Heart left ventricle (tissue), 16 donors: ENCODE results near the gene PPP4R2. TPM values are rescaled to one million over a fixed set of nuclear protein-coding genes. Genes with fewer than 3 reads are reported as not detected.

Experiments used
- ATAC-seq, 4 donors: fragments of 200-7000 bp; cut with Tn5 transposase; one replicate each; pipeline ENCODE4 v1.9.1; 2020 to 2022; ENCODE audit warnings: moderate library complexity in 4 of 4, mild to moderate bottlenecking in 3 of 4, moderate number of reproducible peaks in 1 of 4
- DNase-seq, 5 donors: peaks; one replicate each; pipeline ENCODE4 v3.0.0-alpha.2; 2020
- H3K27ac ChIP-seq, 12 donors: fragments of 200-600 bp; sonication (generic) in 4 of 12; one replicate each; pipeline versions ENCODE4 v1.5.0 to v1.8.0; 2016 to 2022; ENCODE audit warnings: mild to moderate bottlenecking in 2 of 12
- H3K27me3 ChIP-seq, 9 donors: fragments of 200-600 bp; sonication (generic) in 2 of 9; one replicate each; pipeline versions ENCODE4 v1.5.1 to v1.8.0; 2016 to 2022; ENCODE audit warnings: mild to moderate bottlenecking in 3 of 9
- H3K36me3 ChIP-seq, 9 donors: fragments of 200-600 bp; sonication (generic) in 2 of 9; one replicate each; pipeline versions ENCODE4 v1.5.0 to v1.8.0; 2018 to 2022; ENCODE audit warnings: mild to moderate bottlenecking in 2 of 9
- H3K4me1 ChIP-seq, 12 donors: fragments of 200-600 bp; sonication (generic) in 4 of 12; one replicate each; pipeline versions ENCODE4 v1.5.0 to v1.8.0; 2016 to 2022; ENCODE audit warnings: mild to moderate bottlenecking in 3 of 12
- H3K4me3 ChIP-seq, 12 donors: fragments of 200-600 bp; sonication (generic) in 4 of 12; one replicate each; pipeline versions ENCODE4 v1.5.0 to v1.8.0; 2017 to 2022; ENCODE audit warnings: mild to moderate bottlenecking in 9 of 12, moderate library complexity in 4 of 12
- H3K9me3 ChIP-seq, 12 donors: fragments of 200-600 bp; sonication (generic) in 4 of 12; one replicate each; pipeline versions ENCODE4 v1.5.0 to v1.8.0; 2016 to 2022; ENCODE audit warnings: mild to moderate bottlenecking in 1 of 12
- POLR2A ChIP-seq, 2 donors: fragments of 450-650 bp; IDR thresholded peaks; one replicate each; pipeline ENCODE4 v1.6.1; 2017; ENCODE audit warnings: antibody characterized with exemption in 2 of 2, mild to moderate bottlenecking in 2 of 2, moderate library complexity in 2 of 2
- WGBS, 4 donors: extraction: QIAGEN DNeasy Blood & Tissue Kit in 2 of 4; methylation state at CpG; one replicate each; pipeline versions ENCODE4 v1.1.5 to v1.1.7; 2013 to 2018; 5-methylcytosine and 5-hydroxymethylcytosine counted together
- intact Hi-C, 10 donors: fragments of 100-400 bp; cut with DNase I; formaldehyde crosslinking; loops; one replicate each; pipeline versions ENCODE4 v1.11.1 to v1.14.2; 2022
- polyA plus RNA-seq, 2 donors: library from polyadenylated mRNA; stranded (reverse); fragments of 200-250 nt; gene quantifications; one replicate each; pipeline ENCODE4 v1.2.3, GENCODE V29; 2013
- total RNA-seq, 9 donors: library from RNA; depleted of rRNA in 2 of 9; stranded (reverse); fragments of >200 nt in 2 of 9; fragmentation: NEBNext Ultra II Directional in 3 of 9; extraction: Animal tissue kit (Norgen Biotek cat#: 25700) in 3 of 9; gene quantifications; one replicate each; pipeline versions ENCODE4 v1.1.0 to v1.2.4, GENCODE V29; 2016 to 2023
- TF ChIP-seq, protein P1 (sequence below), 12 donors: fragments of 200-600 bp; sonication (generic) in 4 of 12; IDR thresholded peaks; one replicate each; pipeline versions ENCODE4 v1.5.0 to v1.8.0; 2018 to 2022; ENCODE audit warnings: antibody characterized with exemption in 12 of 12, mild to moderate bottlenecking in 5 of 12
- donor health status: ischemic (EF 13 %, LVEDD 7.1; RV severe dilation, severe dysfunction).
- donor health status: healthy with polysubstance abuse.
- donor health status: DM: no; HTN: yes; CAD: no.
- donor health status: DM: no; HTN: no; CAD: no.
- donor health status: ischemic (EF 25% LVEDD 6.9; RV normal size, moderate dysfunction).
- donor health status: ischemic (EF 25% LVEDD 5.7; RV mildly dilated, moderate dysfunction).
- donor health status: healthy.
- donor health status: DM: yes; HTN: yes; CAD: no.
- donor health status: ischemic (EF 35%, LVEDD 5.7; RV mildly dilated, moderate dysfunction).
- donor health status: nonischemic (EF 11% LVEDD 7.7; RV severe dilation, severe dysfunction).
- donor health status: DM: yes; HTN: yes; CAD: no.
- donor health status: PGD.
- donor health status: ischemic (EF 29% LVEDD 5.4; RV normal size, mild dysfunction).
- donor health status: nonischemic (EF 23%, LVEDD 6.1; RV moderate dilation, normal function).

The PPP4R2 gene
- total and polyA plus RNA-seq, 11 donors = 17.0 to 69.7 (median 48.1) TPM

DNA sequence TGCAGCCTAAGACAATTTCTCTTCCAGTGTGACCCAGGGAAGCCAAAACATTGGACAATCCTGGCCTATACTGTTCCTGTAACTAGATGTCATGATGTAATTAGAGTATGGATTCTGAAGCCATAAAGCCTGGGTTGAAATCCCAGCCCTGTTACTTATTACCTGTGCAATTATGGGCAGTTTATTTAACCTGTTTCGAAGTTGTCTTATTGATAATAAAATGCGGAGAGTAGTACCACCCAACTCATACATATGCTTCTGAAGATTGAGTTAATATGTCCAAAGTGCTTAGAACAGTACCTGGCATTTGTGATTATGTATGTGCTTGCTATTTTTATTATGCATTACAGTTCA is 30.1 kb downstream of the PPP4R2 start:
- ATAC-seq (no peak), DNase-seq (no peak)
- TF ChIP-seq POLR2A (IDR thresholded peaks at IDR 0.05) = no peak
- TF ChIP-seq, protein P1, sequence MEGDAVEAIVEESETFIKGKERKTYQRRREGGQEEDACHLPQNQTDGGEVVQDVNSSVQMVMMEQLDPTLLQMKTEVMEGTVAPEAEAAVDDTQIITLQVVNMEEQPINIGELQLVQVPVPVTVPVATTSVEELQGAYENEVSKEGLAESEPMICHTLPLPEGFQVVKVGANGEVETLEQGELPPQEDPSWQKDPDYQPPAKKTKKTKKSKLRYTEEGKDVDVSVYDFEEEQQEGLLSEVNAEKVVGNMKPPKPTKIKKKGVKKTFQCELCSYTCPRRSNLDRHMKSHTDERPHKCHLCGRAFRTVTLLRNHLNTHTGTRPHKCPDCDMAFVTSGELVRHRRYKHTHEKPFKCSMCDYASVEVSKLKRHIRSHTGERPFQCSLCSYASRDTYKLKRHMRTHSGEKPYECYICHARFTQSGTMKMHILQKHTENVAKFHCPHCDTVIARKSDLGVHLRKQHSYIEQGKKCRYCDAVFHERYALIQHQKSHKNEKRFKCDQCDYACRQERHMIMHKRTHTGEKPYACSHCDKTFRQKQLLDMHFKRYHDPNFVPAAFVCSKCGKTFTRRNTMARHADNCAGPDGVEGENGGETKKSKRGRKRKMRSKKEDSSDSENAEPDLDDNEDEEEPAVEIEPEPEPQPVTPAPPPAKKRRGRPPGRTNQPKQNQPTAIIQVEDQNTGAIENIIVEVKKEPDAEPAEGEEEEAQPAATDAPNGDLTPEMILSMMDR (IDR thresholded peaks at IDR 0.05) = no peak
- H3K4me3 ChIP-seq = no peak overlapping the region
- peaks cover 8 to 71% (median 53%) of the 10 kb centered on the region in 12 donors for H3K4me1 ChIP-seq
- no peaks in the 10 kb centered on the region for H3K36me3 ChIP-seq
- H3K9me3 ChIP-seq = no peaks in the 10 kb centered on the region
- intact Hi-C loops = no loop called here
- no peaks in the 10 kb centered on the region for H3K27me3 ChIP-seq
- no peak overlapping the region for H3K27ac ChIP-seq
- 43 to 100% (median 72%) methylated on average over 2 of the region's 2 CpGs for WGBS, 4 donors

DNA sequence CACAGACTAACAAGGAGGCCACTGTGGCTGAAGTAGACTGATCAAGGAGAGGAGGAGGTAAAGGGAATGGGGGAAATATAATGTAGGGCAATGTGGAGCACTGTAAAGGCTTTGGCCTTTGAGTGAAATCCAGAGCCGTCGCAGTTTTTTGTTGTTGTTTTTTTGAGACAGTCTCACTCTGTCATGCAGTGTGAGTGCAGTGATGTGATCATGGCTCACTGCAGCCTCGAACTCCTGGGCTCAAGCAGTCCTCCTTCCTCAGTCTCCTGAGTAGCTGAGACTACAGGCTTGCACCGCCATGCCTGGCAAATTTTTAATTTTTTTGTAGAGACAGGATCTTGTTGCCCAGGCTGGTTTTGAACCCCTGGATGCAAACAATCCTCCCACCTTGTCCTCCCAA is 32.2 kb downstream of the PPP4R2 start:
- DNase-seq = no peak
- Histone ChIP-seq H3K4me1 (peaks cover 8 to 67% (median 54%) of the 10 kb centered on the region in 12 donors), H3K27me3 (no peaks in the 10 kb centered on the region), H3K27ac (peak overlapping the region in 3 of 12 donors; percentile 6 to 50 (median 33)), H3K9me3 (no peaks in the 10 kb centered on the region), H3K36me3 (no peaks in the 10 kb centered on the region), H3K4me3 (no peak overlapping the region)
- TF ChIP-seq, protein P1 (IDR thresholded peaks at IDR 0.05) = no peak
- TF ChIP-seq POLR2A (IDR thresholded peaks at IDR 0.05) = no peak
- no peak for ATAC-seq
- WGBS, 4 donors = 62 to 68% (median 65%) methylated on average over 4 of the region's 4 CpGs
- intact Hi-C loops = no loop called here

DNA sequence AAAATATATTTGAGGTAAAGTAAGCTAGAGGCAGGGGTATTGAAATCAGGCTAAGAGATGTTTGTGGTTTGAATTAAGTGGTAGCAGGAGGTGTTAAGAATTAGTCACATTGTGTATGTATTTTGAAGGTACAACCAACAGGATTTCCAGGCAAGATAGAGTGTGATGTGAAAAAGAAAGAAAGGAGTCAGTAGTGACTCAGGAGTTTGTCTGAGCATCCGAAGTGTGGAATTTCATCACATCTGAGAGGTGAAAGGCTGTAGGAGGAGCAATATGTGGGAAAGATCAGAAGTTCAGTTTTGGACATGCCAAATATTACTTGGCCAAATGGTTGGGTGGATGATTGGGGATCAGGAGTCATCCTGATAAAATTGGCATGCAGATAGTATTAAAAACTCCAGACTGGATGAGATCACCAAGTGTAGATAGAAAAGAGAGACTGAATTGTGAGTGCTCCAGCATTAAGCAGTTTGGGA is 32.7 kb downstream of the PPP4R2 start:
- peaks cover 8 to 68% (median 54%) of the 10 kb centered on the region in 12 donors for H3K4me1 ChIP-seq
- H3K27me3 ChIP-seq = no peaks in the 10 kb centered on the region
- intact Hi-C loops = no loop called here
- H3K36me3 ChIP-seq = no peaks in the 10 kb centered on the region
- ATAC-seq (peak in 2 of 4 donors; percentile 54 to 76), DNase-seq (no peak)
- H3K9me3 ChIP-seq = no peaks in the 10 kb centered on the region
- TF ChIP-seq POLR2A (IDR thresholded peaks at IDR 0.05) = no peak
- TF ChIP-seq, protein P1 (IDR thresholded peaks at IDR 0.05) = no peak
- 36 to 42% (median 40%) methylated on average over 1 of the region's 1 CpG for WGBS, 4 donors
- peak overlapping the region in 3 of 12 donors; percentile 6 to 50 (median 33) for H3K27ac ChIP-seq
- no peak overlapping the region for H3K4me3 ChIP-seq

DNA sequence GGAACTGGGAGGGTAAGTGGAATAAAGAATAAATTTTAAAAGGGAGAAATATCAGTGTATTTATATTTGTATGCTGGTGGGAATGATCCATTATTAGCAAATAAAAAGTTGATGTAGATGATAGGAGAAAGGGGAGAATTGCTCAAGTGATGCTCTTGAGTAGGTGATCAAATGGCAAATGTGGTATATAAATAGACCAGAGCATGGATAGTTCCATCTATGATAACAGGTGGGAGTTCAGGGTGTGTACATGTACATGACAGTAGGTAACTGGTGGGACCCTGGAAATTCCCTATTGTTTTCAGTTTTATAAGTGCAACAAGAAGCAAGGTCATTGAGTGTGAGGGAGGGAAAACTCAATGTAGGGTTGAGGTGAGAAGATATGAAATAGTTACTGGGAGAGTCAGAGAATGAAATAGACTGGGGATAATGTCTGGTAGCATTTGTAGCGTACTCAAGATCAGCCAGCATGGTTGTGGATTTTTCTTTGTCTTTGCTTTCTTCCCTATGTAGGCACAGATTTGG is 33.5 kb downstream of the PPP4R2 start:
- Histone ChIP-seq H3K4me3 (no peak overlapping the region), H3K27ac (peak overlapping the region in 1 of 12 donors; percentile 50), H3K36me3 (no peaks in the 10 kb centered on the region), H3K9me3 (no peaks in the 10 kb centered on the region), H3K27me3 (no peaks in the 10 kb centered on the region), H3K4me1 (peaks cover 8 to 68% (median 50%) of the 10 kb centered on the region in 12 donors)
- no peak for DNase-seq
- no peak for TF ChIP-seq POLR2A (IDR thresholded peaks at IDR 0.05)
- TF ChIP-seq, protein P1 (IDR thresholded peaks at IDR 0.05) = no peak
- 77 to 88% (median 86%) methylated on average over 1 of the region's 1 CpG for WGBS, 4 donors
- intact Hi-C loops = no loop called here
- no peak for ATAC-seq
